Measurements from ENCODE around the gene GSAP. TPM values are rescaled to one million over a fixed set of nuclear protein-coding genes. Genes with fewer than 3 reads are reported as not detected.

Gene GSAP
- polyA plus RNA-seq, 3 donors from 2014 or later = 24.6 to 85.4 (median 55.5) TPM

- Mint-ChIP-seq H3K4me1 (peaks cover 61 to 87% of the 10 kb centered on the region in 2 donors), H3K27ac (peak overlapping the region; percentile 80 to 87 (median 86)), H3K4me3 (no peak overlapping the region), H3K27me3 (ENCODE audit: low read depth in 3 of 3) (peaks cover 0 to 3% (median 3%) of the 10 kb centered on the region in 3 donors), H3K36me3 (peaks cover 55 to 78% (median 59%) of the 10 kb centered on the region in 3 donors), H3K9me3 (peaks cover 0 to 2% (median 0%) of the 10 kb centered on the region in 6 donors)
- DNase-seq = no peak
These were observed 94.8 kb downstream of the GSAP start for GRCh38 chr7:77321300-77321699.

GRCh38 chr7:77320714-77321113, 95.4 kb downstream of the GSAP start:
- Mint-ChIP-seq H3K27me3 (ENCODE audit: low read depth in 3 of 3) (peaks cover 0 to 3% (median 3%) of the 10 kb centered on the region in 3 donors), H3K4me3 (no peak overlapping the region), H3K9me3 (peaks cover 0 to 2% (median 0%) of the 10 kb centered on the region in 6 donors), H3K4me1 (peaks cover 58 to 85% of the 10 kb centered on the region in 2 donors), H3K36me3 (peaks cover 59 to 76% (median 63%) of the 10 kb centered on the region in 3 donors), H3K27ac (peak overlapping the region; percentile 80 to 87 (median 86))
- DNase-seq = no peak

GRCh38 chr7:77320137-77320536, 96.0 kb downstream of the GSAP start:
- H3K27ac Mint-ChIP-seq = peak overlapping the region; percentile 74 to 87 (median 84)
- peaks cover 62 to 78% (median 67%) of the 10 kb centered on the region in 3 donors for H3K36me3 Mint-ChIP-seq

GRCh38 chr7:77318019-77318418, 98.1 kb downstream of the GSAP start:
- no peak for DNase-seq
- Mint-ChIP-seq H3K27me3 (ENCODE audit: low read depth in 3 of 3) (peaks cover 0 to 3% (median 0%) of the 10 kb centered on the region in 3 donors), H3K4me3 (no peak overlapping the region), H3K27ac (peak overlapping the region in 2 of 6 donors; percentile 36 to 68), H3K9me3 (peaks cover 0 to 2% (median 0%) of the 10 kb centered on the region in 6 donors), H3K4me1 (peaks cover 47 to 85% of the 10 kb centered on the region in 2 donors), H3K36me3 (peaks cover 72 to 86% (median 73%) of the 10 kb centered on the region in 3 donors)

More at GRCh38 chr7:77320137-77320536, 96.0 kb downstream of the GSAP start:
- no peak overlapping the region for H3K4me3 Mint-ChIP-seq
- H3K27me3 Mint-ChIP-seq (ENCODE audit: low read depth in 3 of 3) = peaks cover 0 to 3% (median 3%) of the 10 kb centered on the region in 3 donors
- DNase-seq = no peak
- H3K4me1 Mint-ChIP-seq = peaks cover 56 to 89% of the 10 kb centered on the region in 2 donors
- peaks cover 0 to 2% (median 0%) of the 10 kb centered on the region in 6 donors for H3K9me3 Mint-ChIP-seq

GRCh38 chr7:77316219-77316978, 99.8 kb downstream of the GSAP start:
- peaks cover 36 to 69% of the 10 kb centered on the region in 2 donors for H3K4me1 Mint-ChIP-seq
- peaks cover 74 to 88% (median 75%) of the 10 kb centered on the region in 3 donors for H3K36me3 Mint-ChIP-seq
- peak overlapping the region in 1 of 5 donors; percentile 22 for H3K4me3 Mint-ChIP-seq
- H3K27ac Mint-ChIP-seq = peak overlapping the region; percentile 15 to 65 (median 40)
- peaks cover 0 to 3% (median 0%) of the 10 kb centered on the region in 3 donors for H3K27me3 Mint-ChIP-seq (ENCODE audit: low read depth in 3 of 3)
- DNase-seq = no peak
- H3K9me3 Mint-ChIP-seq = peaks cover 0 to under 1% (median 0%) of the 10 kb centered on the region in 6 donors

- H3K36me3 Mint-ChIP-seq = peaks cover 75 to 95% (median 77%) of the 10 kb centered on the region in 3 donors
- H3K4me3 Mint-ChIP-seq = no peak overlapping the region
- peaks cover 34 to 57% of the 10 kb centered on the region in 2 donors for H3K4me1 Mint-ChIP-seq
- H3K9me3 Mint-ChIP-seq = no peaks in the 10 kb centered on the region
- H3K27me3 Mint-ChIP-seq (ENCODE audit: low read depth in 3 of 3) = peaks cover 0 to 3% (median 0%) of the 10 kb centered on the region in 3 donors
- no peak for DNase-seq
- H3K27ac Mint-ChIP-seq = peak overlapping the region; percentile 31 to 84 (median 50)
These were observed 101.0 kb downstream of the GSAP start for GRCh38 chr7:77315182-77315591.

GRCh38 chr7:77313876-77314480, 102.2 kb downstream of the GSAP start:
- Mint-ChIP-seq H3K9me3 (no peaks in the 10 kb centered on the region), H3K4me3 (no peak overlapping the region), H3K27me3 (ENCODE audit: low read depth in 3 of 3) (peaks cover 0 to 3% (median 0%) of the 10 kb centered on the region in 3 donors), H3K4me1 (peaks cover 26 to 45% of the 10 kb centered on the region in 2 donors), H3K36me3 (peaks cover 71 to 95% (median 74%) of the 10 kb centered on the region in 3 donors), H3K27ac (peak overlapping the region in 3 of 6 donors; percentile 31 to 84 (median 54))
- no peak for DNase-seq

- H3K4me1 Mint-ChIP-seq = peaks cover 18 to 41% of the 10 kb centered on the region in 2 donors
- H3K9me3 Mint-ChIP-seq = no peaks in the 10 kb centered on the region
- H3K27me3 Mint-ChIP-seq (ENCODE audit: low read depth in 3 of 3) = peaks cover 0 to 3% (median 0%) of the 10 kb centered on the region in 3 donors
- H3K4me3 Mint-ChIP-seq = no peak overlapping the region
- H3K27ac Mint-ChIP-seq = peak overlapping the region in 5 of 6 donors; percentile 4 to 71 (median 50)
- H3K36me3 Mint-ChIP-seq = peaks cover 68 to 92% (median 71%) of the 10 kb centered on the region in 3 donors
- no peak for DNase-seq
These were observed 103.1 kb downstream of the GSAP start for GRCh38 chr7:77313085-77313484.

GRCh38 chr7:77310982-77311381, 105.2 kb downstream of the GSAP start:
- Mint-ChIP-seq H3K27me3 (ENCODE audit: low read depth in 3 of 3) (peaks cover 0 to 3% (median 0%) of the 10 kb centered on the region in 3 donors), H3K36me3 (peaks cover 67 to 94% (median 72%) of the 10 kb centered on the region in 3 donors), H3K9me3 (peaks cover 0 to 2% (median 0%) of the 10 kb centered on the region in 6 donors), H3K27ac (peak overlapping the region in 3 of 6 donors; percentile 23 to 55 (median 35)), H3K4me3 (no peak overlapping the region), H3K4me1 (peaks cover 14 to 46% of the 10 kb centered on the region in 2 donors)
- DNase-seq = no peak

- Mint-ChIP-seq H3K36me3 (peaks cover 57 to 93% (median 73%) of the 10 kb centered on the region in 3 donors), H3K4me3 (no peak overlapping the region), H3K9me3 (peaks cover 3 to 12% (median 8%) of the 10 kb centered on the region in 6 donors), H3K27ac (peak overlapping the region; percentile 7 to 85 (median 42)), H3K27me3 (ENCODE audit: low read depth in 3 of 3) (peaks cover 0 to 3% (median 0%) of the 10 kb centered on the region in 3 donors), H3K4me1 (peaks cover 9 to 38% of the 10 kb centered on the region in 2 donors)
- DNase-seq = no peak
These were observed 106.4 kb downstream of the GSAP start for GRCh38 chr7:77309714-77310220.

- H3K4me1 Mint-ChIP-seq = peaks cover 7 to 29% of the 10 kb centered on the region in 2 donors
- DNase-seq = no peak
- H3K9me3 Mint-ChIP-seq = peaks cover 7 to 21% (median 18%) of the 10 kb centered on the region in 6 donors
- no peak overlapping the region for H3K4me3 Mint-ChIP-seq
- H3K27ac Mint-ChIP-seq = peak overlapping the region in 1 of 6 donors; percentile 85
- H3K27me3 Mint-ChIP-seq (ENCODE audit: low read depth in 3 of 3) = peaks cover 0 to 3% (median 0%) of the 10 kb centered on the region in 3 donors
- H3K36me3 Mint-ChIP-seq = peaks cover 51 to 92% (median 75%) of the 10 kb centered on the region in 3 donors
These were observed 107.4 kb downstream of the GSAP start for GRCh38 chr7:77308792-77309191.

GRCh38 chr7:77306231-77307067, 109.7 kb downstream of the GSAP start:
- H3K27ac Mint-ChIP-seq = peak overlapping the region; percentile 12 to 74 (median 41)
- peaks cover 20 to 43% (median 40%) of the 10 kb centered on the region in 6 donors for H3K9me3 Mint-ChIP-seq
- no peak for DNase-seq
- H3K4me1 Mint-ChIP-seq = peaks cover 12 to 38% of the 10 kb centered on the region in 2 donors
- H3K4me3 Mint-ChIP-seq = no peak overlapping the region
- H3K36me3 Mint-ChIP-seq = peaks cover 55 to 89% (median 79%) of the 10 kb centered on the region in 3 donors
- H3K27me3 Mint-ChIP-seq (ENCODE audit: low read depth in 3 of 3) = peaks cover 0 to 3% (median 3%) of the 10 kb centered on the region in 3 donors
